GM10248 (cell line): ENCODE data around the gene CASZ1.

Experiments
- CTCF ChIA-PET: fragments of 300-600 bp; sonication (Branson Sonifier 250); formaldehyde crosslinking; extraction: SDS; loops from one replicate; lab custom pipeline; 2021; ENCODE audit warnings: antibody characterized with exemption; lab: Yijun Ruan, JAX
- POLR2A ChIA-PET: fragments of 350-650 bp; sonication (Branson Sonifier 250); formaldehyde crosslinking; extraction: SDS; loops from one replicate; lab custom pipeline; 2020; ENCODE audit warnings: antibody characterized with exemption; lab: Yijun Ruan, JAX
- DNase-seq: peaks from one replicate; pipeline ENCODE4 v3.0.0; 2012; ENCODE audit errors: extremely low spot score
- CTCF ChIP-seq: IDR thresholded peaks from 2 replicates; pipeline ENCODE4 v1.5.1; 2012; ENCODE audit warnings: mild to moderate bottlenecking, low read depth; ENCODE audit errors: extremely low read depth, missing control alignments, control extremely low read depth

The CASZ1 gene

DNA sequence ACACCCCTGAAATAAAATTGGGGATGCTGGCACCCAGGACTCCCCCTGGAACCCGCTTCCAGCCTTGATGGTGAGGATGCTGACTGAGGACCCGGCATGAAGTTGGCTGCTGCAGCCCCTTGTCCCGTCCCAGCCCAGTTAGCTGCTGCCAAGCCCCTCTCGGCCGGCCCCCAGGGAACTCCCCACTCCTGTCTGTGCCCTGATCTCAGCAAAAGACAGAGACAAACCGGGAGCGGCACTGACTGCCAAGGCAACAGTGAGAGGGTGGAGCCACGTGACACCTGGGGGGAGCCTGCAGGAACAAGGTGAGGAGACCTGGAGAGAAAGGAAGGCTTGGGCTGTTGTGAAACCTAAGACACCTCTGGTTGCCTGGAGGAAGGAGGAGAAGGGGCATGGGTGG is 24.7 kb downstream of the CASZ1 start:
- TF ChIP-seq CTCF: no peak
- DNase-seq: no peak
- POLR2A ChIA-PET: no interaction called here
- CTCF ChIA-PET: interaction anchor here (1.3 kb wide), 1 partner anchor 16 kb away, joined by 4 read pairs; no protein-coding TSS in a partner anchor

DNA sequence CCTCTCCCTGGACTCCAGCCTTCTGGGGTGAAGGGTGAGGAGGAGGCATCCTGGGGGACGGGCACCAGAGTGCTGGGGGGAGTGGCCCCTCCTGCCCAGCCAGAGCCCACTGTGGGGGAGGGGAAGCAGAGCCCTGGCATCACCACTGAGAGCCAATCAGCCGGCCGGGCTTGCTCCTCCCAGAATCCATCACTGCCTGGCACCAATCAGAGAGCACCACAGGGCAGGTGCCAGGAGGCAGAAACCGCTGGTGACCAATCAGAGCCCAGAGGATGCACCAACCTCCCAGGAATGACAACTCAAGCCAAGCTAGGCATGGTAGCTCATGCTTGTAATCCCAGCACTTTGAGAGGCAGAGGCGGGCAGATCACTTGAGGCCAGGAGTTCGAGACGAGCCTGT is 27.9 kb downstream of the CASZ1 start:
- TF ChIP-seq CTCF: no peak
- DNase-seq: no peak
- CTCF ChIA-PET: no interaction called here
- POLR2A ChIA-PET: no interaction called here

DNA sequence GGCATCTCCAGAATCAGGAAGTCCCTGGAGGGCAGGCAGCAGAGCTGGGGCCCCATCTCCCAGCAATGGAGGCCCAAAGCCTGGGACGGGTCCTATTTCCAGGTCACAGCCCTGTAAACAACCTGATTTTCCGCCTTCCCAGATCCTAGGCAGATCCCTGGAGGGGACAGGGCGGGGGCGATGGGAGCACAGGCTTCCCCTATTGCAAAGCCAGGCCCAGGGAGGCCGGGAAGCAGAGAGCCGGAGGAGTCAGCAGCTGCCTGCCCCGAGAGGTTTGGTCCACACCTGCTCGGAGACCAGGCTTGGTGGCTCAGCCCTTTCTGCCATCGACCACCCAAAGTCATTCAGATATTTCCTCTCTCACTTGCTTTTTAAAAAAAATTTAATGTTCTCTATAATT is 29.2 kb downstream of the CASZ1 start:
- ChIA-PET CTCF (interaction anchor here (1.2 kb wide), 1 partner anchor 8 kb away, joined by 3 read pairs; no protein-coding TSS in a partner anchor), POLR2A (no interaction called here)

DNA sequence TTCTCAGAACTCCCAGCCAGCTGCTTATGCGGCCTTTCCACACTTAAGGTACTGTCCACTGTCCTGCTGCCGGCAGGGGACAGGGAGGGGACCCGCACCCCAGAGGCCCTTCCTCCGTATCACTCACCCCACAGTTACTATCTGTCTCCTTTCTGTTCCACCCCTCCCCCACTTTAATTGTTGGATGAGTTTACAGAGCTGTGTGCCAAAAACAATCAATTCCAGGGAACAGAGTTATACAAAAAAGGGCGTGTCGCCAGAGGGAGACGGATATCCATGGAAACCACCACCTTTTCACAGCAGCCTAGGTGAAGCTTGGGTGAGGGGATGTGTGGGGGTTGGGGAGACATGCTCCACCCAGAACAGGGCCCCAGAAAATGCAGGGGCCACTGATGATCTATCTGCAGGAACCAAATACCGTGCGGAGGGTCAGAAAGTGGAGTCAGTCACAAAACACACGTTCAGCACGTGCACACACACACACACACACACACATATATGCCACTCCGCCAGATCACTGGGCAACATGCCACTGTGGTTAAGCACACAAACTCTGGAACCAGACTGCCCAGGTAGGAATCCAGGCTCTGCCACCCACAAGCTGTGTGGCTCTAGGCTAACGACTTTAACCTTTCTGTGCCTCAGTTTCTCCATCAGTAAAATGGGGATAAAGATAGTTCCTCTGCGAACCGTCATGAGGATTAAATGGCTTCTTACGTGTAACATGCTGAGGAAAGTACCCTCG is 30.5 kb downstream of the CASZ1 start:
- ChIA-PET CTCF (interaction anchor here (1.2 kb wide), 1 partner anchor 10 kb away, joined by 3 read pairs; no protein-coding TSS in a partner anchor), POLR2A (no interaction called here)
- no peak for TF ChIP-seq CTCF
- DNase-seq: no peak

More for the DNA sequence above, 29.2 kb downstream of the CASZ1 start:
- no peak for TF ChIP-seq CTCF
- no peak for DNase-seq

GRCh38 chr1:10765304-10765703 is 31.1 kb downstream of the CASZ1 start:
- no peak for DNase-seq
- TF ChIP-seq CTCF: no peak
- ChIA-PET CTCF (no interaction called here), POLR2A (no interaction called here)

GRCh38 chr1:10764296-10764798 is 32.1 kb downstream of the CASZ1 start:
- ChIA-PET POLR2A (no interaction called here), CTCF (interaction anchor here (1.0 to 1.1 kb wide), 2 partner anchors 9 to 22 kb away, joined by 3 read pairs; no protein-coding TSS in a partner anchor)
- no peak for DNase-seq
- no peak for TF ChIP-seq CTCF
